ENCODE measurements around the gene ACYP2. TPM values are rescaled to one million over a fixed set of nuclear protein-coding genes. Genes with fewer than 3 reads are reported as not detected.

ACYP2 gene
- total RNA-seq, 1 donor = 19.4 TPM

DNA sequence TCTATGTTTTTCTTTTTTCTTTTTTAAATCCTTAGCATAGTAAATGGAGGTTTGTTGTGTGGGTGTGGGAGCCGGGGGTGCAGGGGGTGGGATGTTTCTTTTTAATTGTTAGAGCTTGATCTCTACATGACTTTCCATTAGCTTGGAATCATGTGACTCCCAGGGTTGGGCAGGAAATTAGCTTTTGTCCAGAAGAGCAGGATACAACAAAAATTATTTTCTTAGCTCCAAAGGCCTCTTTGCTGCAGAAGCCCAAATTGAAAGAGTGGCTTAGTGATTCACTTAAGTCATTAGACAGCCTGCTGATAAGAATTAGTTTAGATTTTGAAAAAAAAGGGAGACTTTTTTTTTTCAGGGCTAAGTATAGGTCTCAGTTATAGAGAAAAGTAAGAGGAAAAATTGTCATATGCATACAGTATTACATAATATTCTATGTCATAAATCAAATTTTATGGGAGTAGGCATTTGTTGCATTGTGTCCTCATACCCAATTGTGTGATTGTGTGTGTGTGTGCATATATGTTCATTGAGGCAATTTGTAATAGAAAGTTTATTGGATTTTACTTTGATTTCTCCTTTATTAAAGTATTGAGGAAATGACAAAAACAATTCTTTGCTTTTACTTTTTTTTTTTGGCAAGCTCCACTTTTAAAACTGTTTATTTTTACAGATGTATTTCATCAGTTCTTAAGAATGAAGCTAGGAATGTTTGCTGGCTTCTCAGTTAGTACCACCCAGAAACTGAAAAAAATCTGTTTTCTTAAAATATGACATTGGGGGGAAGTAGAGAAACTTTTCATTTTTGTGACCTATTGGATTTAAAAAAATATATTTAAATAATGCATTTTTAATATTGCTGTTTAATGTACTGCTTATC, 93.2 kb downstream of the ACYP2 start:
- no peak for DNase-seq (ENCODE audit: low read depth in 2 of 3, low spot score in 2 of 3)

DNA sequence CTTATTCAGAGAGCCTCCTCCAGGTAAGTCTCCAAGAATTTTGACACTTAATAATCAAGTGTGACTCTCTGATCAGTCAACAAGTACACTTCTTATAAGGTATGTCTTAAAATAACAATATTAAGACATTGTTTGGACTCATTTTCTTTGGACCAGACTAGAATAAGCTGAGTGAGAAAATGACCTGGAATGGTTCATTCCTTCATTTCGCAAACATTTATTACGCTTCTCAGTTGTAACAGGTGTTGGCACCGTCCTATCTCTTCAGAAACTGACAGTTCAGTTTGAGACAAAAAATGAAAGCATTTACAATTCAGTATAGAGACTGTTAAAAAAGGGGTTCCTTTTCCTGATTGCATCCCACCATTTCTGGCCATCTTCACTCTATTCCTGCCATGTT, 94.0 kb downstream of the ACYP2 start:
- no peak for DNase-seq (ENCODE audit: low read depth in 2 of 3, low spot score in 2 of 3)

DNA sequence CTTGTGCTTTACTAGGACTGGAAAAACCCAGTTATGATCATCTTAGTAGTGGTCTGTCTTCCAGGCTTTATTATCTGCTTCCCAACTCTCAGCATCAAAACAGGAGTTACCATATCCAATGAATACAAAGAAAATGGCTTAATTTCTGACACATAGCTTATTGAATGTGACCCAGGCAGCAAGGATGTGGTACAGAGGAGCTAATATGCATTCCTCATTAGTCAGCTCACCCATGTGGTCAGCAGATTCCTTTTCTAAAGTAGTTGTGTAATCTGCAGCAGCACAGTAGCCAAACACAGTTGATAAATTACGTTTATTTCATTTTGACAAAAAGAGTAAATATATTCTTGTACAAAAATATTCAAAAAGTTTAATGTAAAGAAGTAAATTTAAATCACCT, 97.0 kb downstream of the ACYP2 start:
- no peak for DNase-seq (ENCODE audit: low read depth in 2 of 3, low spot score in 2 of 3)

DNA sequence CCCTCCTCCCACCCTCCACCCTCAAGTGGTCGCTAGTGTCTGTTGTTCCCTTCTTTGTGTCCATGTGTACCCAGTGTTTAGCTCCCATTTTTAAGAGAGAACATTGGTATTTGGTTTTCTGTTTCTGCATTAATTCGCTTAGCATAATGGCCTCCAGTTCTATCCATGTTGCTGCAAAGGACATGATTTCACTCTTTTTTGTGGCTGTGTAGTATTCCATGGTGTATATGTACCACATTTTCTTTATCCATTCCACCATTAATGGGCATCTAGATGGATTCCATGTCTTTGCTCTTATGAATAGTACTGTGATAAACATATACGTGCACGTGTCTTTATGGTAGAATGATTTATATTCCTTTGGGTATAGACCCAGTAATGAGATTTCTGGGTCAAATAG, 97.7 kb downstream of the ACYP2 start:
- no peak for DNase-seq (ENCODE audit: low read depth in 2 of 3, low spot score in 2 of 3)

DNA sequence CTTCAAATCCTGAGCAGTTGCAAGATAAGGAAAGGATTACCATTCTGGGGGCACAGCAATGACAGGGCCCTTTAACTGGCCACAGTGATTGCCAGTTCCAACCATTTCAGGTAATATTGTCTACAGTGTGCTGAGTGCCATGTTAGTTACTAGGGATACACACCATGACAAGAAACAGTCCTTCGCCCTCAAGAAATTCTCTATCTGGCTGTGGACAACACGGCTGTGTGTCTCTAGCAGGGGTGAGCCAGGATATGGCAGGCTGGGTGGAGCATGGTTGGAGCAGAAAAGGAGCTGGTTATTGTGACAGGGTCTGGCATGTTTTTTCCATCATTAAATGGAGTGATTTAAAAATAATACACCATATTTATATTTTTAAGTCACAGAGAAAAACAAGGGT, 109.6 kb downstream of the ACYP2 start:
- DNase-seq (ENCODE audit: low read depth in 2 of 3, low spot score in 2 of 3) = no peak

DNA sequence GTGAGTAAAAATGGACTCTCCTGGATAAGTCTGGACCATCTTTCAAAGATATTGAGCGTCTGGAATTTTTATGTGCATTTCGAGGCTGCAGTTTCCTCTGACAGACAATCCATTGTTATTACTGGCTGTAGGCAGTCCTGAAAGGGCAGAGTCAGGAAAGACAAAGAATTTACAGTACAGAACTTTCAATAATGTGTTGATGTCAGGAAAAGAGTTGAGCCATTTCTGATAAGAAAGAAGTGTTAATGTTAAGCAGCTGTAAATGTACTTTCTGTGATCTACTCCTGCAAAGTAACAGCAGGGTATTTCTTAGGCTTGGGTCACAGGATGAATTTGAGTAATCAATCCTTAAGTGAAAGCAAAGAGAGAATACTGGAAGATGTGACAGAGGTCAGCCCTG, 110.8 kb downstream of the ACYP2 start:
- DNase-seq (ENCODE audit: low read depth in 2 of 3, low spot score in 2 of 3) = no peak

DNA sequence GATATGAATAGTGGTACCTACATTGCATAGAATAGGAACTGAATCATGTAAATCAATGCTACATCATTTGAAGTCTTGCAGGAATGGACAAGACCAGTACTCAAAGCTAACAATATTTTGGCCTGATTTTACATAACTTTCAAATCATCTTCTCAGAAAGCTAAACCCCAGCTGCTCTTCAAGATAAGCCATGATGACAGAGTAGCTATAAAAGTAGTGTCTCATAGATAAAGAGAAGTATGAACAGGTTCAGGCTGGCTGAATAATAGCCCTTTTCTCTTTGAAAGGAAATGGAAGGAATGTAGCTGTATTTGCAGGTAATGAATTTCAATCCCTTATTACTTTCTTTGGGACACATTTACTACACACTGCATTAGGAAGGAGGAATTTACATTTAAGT, 112.4 kb downstream of the ACYP2 start:
- DNase-seq (ENCODE audit: low read depth in 2 of 3, low spot score in 2 of 3) = no peak

DNA sequence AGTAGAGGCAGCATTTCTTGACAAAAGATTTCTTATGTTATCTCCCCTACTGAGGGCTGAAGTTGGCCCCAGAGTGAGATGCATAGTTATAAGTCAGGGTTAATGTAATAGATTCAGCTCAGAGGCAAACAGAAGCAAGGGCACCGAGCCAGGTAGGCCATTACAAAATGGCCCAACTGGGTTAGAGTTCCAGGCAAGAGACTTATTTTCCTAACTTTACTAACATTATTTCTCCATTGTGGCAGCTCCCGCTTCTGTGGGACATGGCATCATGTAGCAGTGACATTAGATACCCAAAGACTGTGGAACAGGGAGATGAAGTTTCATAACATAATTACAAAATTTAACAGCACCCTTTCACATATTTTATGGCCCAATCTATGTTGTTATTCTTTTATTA, 113.5 kb downstream of the ACYP2 start:
- no peak for DNase-seq (ENCODE audit: low read depth in 2 of 3, low spot score in 2 of 3)

DNA sequence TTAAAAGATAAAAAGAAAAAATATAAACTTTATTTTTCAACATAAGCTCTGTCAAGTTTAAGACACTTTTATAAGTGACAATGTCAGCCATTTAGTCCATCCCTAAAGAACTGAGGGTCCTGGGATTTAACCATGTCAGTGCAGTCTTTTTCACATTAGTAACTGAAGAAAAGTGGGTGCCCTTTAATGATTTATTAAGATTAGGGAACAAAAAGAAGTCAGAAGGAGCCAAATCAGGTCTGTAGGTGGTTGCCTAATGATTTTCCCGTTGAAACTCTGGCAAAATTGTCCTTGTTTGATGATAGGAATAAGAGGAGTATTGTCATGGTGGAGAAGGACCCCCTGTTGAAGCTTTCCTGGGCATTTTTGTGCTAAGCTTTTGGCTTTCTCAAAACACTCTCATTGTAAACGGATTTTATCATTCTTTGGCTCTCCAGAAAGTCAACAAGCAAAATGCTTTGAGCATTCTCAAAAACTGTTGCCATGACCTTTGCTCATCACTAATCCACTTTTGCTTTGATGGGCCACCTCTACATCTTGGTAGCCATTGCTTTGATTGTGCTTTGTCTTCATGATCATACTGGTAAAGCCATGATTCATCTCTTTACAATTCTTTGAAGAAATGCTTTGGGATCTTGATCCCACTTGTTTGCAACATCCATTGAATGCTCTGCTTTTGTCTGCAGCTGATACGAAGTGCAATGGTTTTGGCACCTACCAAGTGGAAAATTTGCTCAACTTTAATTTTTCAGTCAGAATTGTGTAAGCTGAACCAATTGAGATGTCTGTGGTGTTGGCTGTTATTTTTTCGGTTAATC, 118.6 kb downstream of the ACYP2 start:
- no peak for DNase-seq (ENCODE audit: low read depth in 2 of 3, low spot score in 2 of 3)

DNA sequence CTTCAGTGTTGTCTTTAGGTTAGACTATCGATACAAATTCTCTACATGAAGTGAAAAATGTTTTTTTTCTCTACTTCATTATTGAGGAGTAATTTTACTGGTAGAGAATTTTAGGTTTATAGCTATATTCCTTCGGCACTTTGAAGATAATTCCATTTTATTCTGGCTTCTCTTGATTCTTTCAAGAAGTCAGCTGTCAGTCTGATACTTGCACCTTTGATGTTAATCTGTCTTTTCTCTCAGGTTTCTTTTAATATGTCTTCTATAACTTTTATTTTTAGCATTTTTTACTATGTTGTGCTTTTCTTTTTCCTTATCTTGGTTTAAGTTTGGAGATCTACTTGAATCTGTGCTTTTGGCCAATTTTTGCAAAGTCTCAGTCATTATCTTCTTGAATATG, 122.0 kb downstream of the ACYP2 start:
- no peak for DNase-seq (ENCODE audit: low read depth in 2 of 3, low spot score in 2 of 3)

DNA sequence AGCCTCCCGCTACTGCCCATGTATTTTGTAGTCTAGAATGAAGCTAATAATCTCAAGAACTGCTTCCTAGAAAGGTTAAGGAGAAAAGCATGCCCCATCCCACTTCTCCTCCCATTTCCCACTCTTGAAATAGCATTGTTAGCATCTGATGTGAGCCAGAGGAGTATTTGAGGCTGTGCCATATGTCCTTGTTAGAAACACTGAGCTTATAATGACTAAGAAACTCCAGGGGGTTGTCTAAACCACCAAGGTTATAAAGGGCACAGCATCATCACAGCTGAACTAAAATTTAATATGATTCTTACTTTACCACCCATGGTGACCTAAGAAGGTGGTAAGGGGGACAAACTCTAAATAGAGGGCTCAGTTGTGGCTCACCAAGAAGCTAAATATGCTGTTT, 124.0 kb downstream of the ACYP2 start:
- DNase-seq (ENCODE audit: low read depth in 2 of 3, low spot score in 2 of 3) = no peak

DNA sequence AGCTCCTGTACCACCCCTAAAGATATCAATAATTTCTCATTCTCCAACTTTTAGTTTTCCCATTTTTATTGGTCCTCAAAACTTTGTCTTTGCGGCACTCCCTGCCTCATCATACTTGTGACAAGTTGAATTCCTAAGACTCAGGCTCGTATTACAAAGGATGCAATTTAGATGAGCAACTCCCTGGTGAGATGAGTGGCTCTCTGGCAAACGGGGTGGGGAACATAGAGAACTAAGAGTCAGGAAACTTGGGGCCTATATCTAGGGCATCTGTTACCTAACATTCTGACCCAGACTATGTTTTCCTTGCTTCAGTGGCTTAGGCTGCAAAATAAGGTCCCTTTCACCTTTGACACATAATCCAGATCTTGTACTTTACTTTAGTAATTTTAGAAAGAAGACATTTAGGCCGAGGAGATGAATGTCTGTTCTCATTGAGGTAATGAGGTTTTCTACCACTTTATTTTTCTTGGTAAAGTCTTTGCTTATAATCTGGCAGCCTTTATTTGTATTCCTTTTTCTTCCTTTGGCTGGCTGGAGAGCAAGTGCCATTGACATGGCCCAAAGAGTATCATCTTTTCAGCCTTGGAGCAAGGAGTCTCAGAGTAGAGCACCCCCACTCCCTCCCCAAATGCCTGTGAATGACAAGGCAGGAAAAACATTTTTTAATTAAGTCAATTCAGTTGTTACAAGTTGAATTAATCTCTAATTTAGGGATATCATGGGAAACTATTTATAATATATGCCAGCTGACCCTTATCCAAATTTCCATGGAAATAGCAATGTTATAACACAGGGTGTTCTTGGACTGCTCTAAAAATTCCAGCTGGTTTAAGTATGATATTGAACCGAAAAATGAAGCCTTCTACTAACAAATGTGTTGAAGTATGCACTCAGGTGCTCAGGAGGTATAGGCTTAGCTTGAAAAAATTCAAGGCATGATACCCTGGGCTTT, 125.4 kb downstream of the ACYP2 start:
- DNase-seq (ENCODE audit: low read depth in 2 of 3, low spot score in 2 of 3) = no peak

DNA sequence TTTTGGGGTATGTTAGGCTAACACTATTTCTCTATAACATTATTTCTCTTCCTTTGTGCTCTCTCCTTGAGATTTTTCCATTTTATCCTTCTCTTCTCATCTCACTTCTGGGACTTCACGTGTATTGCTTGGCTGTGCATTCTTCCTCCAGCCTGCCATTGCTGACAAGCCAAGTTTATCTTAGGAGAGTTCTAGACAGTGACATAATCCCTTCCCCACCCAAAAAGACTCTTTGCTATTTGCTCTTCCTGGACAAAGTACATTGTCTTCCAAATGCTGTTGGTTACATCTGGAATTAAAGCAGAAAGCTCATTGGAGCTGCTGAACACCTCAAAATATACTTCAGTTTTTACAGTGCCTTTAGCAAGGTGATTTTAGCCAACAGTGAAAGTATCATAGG, 131.7 kb downstream of the ACYP2 start:
- DNase-seq (ENCODE audit: low read depth in 2 of 3, low spot score in 2 of 3) = no peak

DNA sequence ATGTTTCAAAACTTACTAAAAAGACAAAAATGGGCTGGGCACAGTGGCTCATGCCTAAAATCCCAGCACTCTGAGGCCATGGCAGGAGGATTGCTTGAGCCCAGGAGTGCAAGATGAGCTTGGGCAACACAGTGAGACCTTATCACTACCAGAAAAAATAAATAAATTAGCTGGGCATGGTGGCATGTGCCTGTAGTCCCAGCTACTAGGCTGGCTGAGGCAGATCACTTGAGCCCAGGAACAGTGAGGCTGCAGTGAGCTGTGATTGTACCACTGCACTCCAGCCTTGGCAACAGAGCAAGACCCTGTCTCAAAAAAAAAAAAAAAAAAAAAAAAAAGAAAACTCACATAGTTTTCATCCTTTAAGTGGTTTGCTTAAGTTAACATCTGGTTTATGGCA, 134.2 kb downstream of the ACYP2 start:
- no peak for DNase-seq (ENCODE audit: low read depth in 2 of 3, low spot score in 2 of 3)

DNA sequence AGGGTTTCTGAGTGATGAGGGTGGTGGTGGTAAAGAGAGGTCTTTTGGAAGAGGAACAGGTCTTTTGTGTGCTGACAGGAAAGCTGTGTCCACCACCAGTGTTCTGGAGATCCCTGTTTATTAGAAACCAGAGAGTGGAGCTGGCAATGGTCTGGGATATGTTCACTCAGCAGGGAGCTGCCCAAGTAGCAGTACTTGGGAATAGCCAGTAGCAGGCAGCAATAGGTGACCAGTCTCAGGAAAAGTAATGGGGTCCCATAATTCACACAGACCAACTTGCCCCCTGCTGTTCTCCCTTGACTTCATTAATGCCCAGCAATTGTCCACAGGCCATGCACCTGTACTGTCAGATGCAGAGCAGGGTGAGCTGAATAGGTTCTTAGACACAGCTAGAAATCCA, 138.8 kb downstream of the ACYP2 start:
- DNase-seq (ENCODE audit: low read depth in 2 of 3, low spot score in 2 of 3) = no peak

DNA sequence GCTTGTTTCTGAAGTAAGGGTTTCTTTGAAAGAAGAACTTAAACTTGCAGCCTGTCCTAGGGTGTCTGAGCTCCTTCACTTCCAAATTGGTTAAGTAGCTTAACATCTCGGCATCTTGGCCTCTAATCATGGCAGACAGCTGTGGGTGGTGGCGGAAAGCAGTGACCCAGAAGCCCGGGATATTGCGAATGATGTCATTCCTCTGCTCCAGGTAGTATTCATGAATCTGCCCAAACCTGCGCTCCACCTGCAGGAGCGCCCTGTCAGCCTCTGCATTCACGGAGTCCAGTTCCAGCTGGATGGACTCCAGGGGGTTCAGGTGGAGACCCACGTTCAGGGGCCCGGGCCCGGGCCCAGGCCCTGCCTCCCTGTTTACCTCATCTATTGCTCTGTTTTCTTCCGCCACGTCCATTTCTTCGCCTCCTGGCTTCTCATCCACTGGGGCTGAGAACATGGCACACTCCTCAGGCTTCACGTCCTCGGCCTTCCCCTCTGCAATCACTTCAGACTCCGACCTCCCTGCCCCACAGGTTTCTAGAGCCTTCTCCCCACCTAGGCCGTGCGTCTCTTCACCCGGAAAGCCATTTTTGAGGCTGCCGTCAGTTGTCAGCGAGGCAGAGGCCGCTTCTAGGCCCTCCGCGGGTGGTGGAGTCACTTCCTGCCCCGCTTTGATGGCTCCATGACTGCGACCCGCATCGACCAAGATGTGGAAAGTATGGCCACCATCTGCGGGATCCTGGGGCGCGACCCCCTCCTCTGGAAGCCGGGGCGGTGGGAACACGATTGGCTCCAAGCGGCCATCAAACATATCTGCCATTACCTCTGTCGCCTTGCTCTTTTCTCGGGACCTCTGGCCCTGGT, 140.0 kb downstream of the ACYP2 start:
- DNase-seq (ENCODE audit: low read depth in 2 of 3, low spot score in 2 of 3) = no peak

DNA sequence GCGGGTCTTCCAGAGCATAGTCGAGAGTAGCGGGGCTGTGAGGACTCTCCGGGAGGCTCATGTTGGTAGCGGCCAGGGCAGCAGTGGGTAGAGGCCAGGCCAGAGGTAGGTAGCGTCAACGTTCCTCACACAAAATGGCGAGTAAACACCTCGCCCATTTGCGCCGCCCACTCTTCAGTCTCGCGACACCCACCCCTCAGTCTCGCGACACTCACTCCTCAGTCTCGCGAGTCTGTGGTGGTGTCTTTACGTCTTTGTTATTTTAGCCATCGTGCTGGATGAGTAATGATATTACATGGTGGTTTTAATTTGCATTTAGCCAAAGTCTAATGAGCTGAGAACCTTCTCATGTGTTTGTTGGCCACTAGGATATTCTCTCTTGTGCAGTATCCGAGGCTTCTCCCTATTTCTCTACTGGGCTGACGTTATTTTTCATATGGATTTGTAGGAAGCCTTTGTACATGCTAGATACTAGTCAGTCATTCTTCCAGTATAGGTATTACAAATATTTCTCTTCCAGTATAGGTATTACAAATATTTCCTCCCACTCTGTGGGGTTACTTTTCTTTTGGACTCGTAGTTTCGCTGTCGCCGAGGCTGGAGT, 140.8 kb downstream of the ACYP2 start, which contains the start of gene TSPYL6:
TSS of gene TSPYL6 (minus strand) at position 139 of the 604 bp plus-strand sequence. CDS start at position 61, 78 bp downstream.
- no peak for DNase-seq (ENCODE audit: low read depth in 2 of 3, low spot score in 2 of 3)

DNA sequence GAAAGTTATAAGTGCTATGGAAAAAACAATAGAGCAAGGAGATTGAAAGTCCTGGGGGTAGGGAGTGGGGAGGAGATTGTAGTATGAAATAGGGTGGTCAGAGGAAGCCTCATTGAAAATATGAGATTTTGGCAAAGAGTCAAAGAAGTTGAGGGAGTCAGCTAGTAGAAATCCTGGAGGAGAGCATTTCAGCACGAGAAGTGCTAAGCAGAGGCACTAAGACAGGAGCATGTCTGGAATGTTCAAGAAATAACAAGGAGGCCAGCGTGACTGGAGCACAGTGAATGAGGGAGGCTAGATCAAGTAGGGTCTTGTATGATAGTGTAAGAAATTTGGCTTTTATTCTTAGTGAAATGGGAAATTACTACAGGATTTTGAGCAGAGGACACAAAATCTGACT, 142.8 kb downstream of the ACYP2 start:
- DNase-seq (ENCODE audit: low read depth in 2 of 3, low spot score in 2 of 3) = no peak
